ENCODE data around the gene KLC1.
"Not testable (repeated sequence)": the region's sequence is repeated elsewhere in the genome, so short reads cannot be mapped to it uniquely, and the experiment has no call there.

The KLC1 gene

GRCh38 chr14:103649001-103649400 lies 20.0 kb downstream of the KLC1 start:
- Histone ChIP-seq H3K27ac (ENCODE audit: low read depth, low read length) (no peak overlapping the region), H3K9me3 (ENCODE audit: control insufficient read depth, insufficient read depth, low read length) (no peaks in the 10 kb centered on the region), H3K36me3 (ENCODE audit: control insufficient read depth, insufficient read depth, low read length) (peaks cover 5% of the 10 kb centered on the region), H3K27me3 (ENCODE audit: control insufficient read depth, insufficient read depth, low read length) (no peaks in the 10 kb centered on the region), H3K4me3 (ENCODE audit: low read depth, low read length) (no peak overlapping the region), H3K9ac (ENCODE audit: low read depth, low read length) (no peak overlapping the region), H3K4me1 (ENCODE audit: control insufficient read depth, insufficient read depth, low read length) (no peaks in the 10 kb centered on the region)

GRCh38 chr14:103650213-103650612 lies 21.2 kb downstream of the KLC1 start:
- Histone ChIP-seq H3K9ac (ENCODE audit: low read depth, low read length) (no peak overlapping the region), H3K9me3 (ENCODE audit: control insufficient read depth, insufficient read depth, low read length) (no peaks in the 10 kb centered on the region), H3K27ac (ENCODE audit: low read depth, low read length) (no peak overlapping the region), H3K27me3 (ENCODE audit: control insufficient read depth, insufficient read depth, low read length) (no peaks in the 10 kb centered on the region), H3K4me1 (ENCODE audit: control insufficient read depth, insufficient read depth, low read length) (no peaks in the 10 kb centered on the region), H3K36me3 (ENCODE audit: control insufficient read depth, insufficient read depth, low read length) (peaks cover 17% of the 10 kb centered on the region), H3K4me3 (ENCODE audit: low read depth, low read length) (no peak overlapping the region)

GRCh38 chr14:103651585-103651984 lies 22.6 kb downstream of the KLC1 start:
- Histone ChIP-seq H3K27ac (ENCODE audit: low read depth, low read length) (no peak overlapping the region), H3K4me1 (ENCODE audit: control insufficient read depth, insufficient read depth, low read length) (no peaks in the 10 kb centered on the region), H3K4me3 (ENCODE audit: low read depth, low read length) (no peak overlapping the region), H3K36me3 (ENCODE audit: control insufficient read depth, insufficient read depth, low read length) (peaks cover 31% of the 10 kb centered on the region), H3K27me3 (ENCODE audit: control insufficient read depth, insufficient read depth, low read length) (no peaks in the 10 kb centered on the region), H3K9ac (ENCODE audit: low read depth, low read length) (no peak overlapping the region), H3K9me3 (ENCODE audit: control insufficient read depth, insufficient read depth, low read length) (no peaks in the 10 kb centered on the region)

- Histone ChIP-seq H3K27me3 (ENCODE audit: control insufficient read depth, insufficient read depth, low read length) (no peaks in the 10 kb centered on the region), H3K9ac (ENCODE audit: low read depth, low read length) (no peak overlapping the region), H3K9me3 (ENCODE audit: control insufficient read depth, insufficient read depth, low read length) (no peaks in the 10 kb centered on the region), H3K4me3 (ENCODE audit: low read depth, low read length) (no peak overlapping the region), H3K4me1 (ENCODE audit: control insufficient read depth, insufficient read depth, low read length) (no peaks in the 10 kb centered on the region), H3K36me3 (ENCODE audit: control insufficient read depth, insufficient read depth, low read length) (peaks cover 43% of the 10 kb centered on the region), H3K27ac (ENCODE audit: low read depth, low read length) (no peak overlapping the region)
Observed at GRCh38 chr14:103652806-103653205, 23.8 kb downstream of the KLC1 start.

- H3K27me3 ChIP-seq (ENCODE audit: control insufficient read depth, insufficient read depth, low read length); H3K4me3 ChIP-seq (ENCODE audit: low read depth, low read length); H3K9me3 ChIP-seq (ENCODE audit: control insufficient read depth, insufficient read depth, low read length); H3K27ac ChIP-seq (ENCODE audit: low read depth, low read length); H3K9ac ChIP-seq (ENCODE audit: low read depth, low read length); H3K4me1 ChIP-seq (ENCODE audit: control insufficient read depth, insufficient read depth, low read length): not testable (repeated sequence)
- peaks cover 46% of the 10 kb centered on the region for H3K36me3 ChIP-seq (ENCODE audit: control insufficient read depth, insufficient read depth, low read length)
Observed at GRCh38 chr14:103653336-103653735, 24.3 kb downstream of the KLC1 start.

GRCh38 chr14:103653805-103654204 lies 24.8 kb downstream of the KLC1 start:
- H3K36me3 ChIP-seq (ENCODE audit: control insufficient read depth, insufficient read depth, low read length) = peaks cover 48% of the 10 kb centered on the region
- no peak overlapping the region for H3K9ac ChIP-seq (ENCODE audit: low read depth, low read length)
- H3K27ac ChIP-seq (ENCODE audit: low read depth, low read length) = no peak overlapping the region
- H3K4me3 ChIP-seq (ENCODE audit: low read depth, low read length) = no peak overlapping the region
- H3K4me1 ChIP-seq (ENCODE audit: control insufficient read depth, insufficient read depth, low read length) = no peaks in the 10 kb centered on the region
- no peaks in the 10 kb centered on the region for H3K9me3 ChIP-seq (ENCODE audit: control insufficient read depth, insufficient read depth, low read length)
- no peaks in the 10 kb centered on the region for H3K27me3 ChIP-seq (ENCODE audit: control insufficient read depth, insufficient read depth, low read length)

GRCh38 chr14:103654619-103655018 lies 25.6 kb downstream of the KLC1 start:
- Histone ChIP-seq H3K27ac (ENCODE audit: low read depth, low read length) (no peak overlapping the region), H3K9me3 (ENCODE audit: control insufficient read depth, insufficient read depth, low read length) (no peaks in the 10 kb centered on the region), H3K27me3 (ENCODE audit: control insufficient read depth, insufficient read depth, low read length) (no peaks in the 10 kb centered on the region), H3K4me1 (ENCODE audit: control insufficient read depth, insufficient read depth, low read length) (no peaks in the 10 kb centered on the region), H3K4me3 (ENCODE audit: low read depth, low read length) (no peak overlapping the region), H3K9ac (ENCODE audit: low read depth, low read length) (no peak overlapping the region), H3K36me3 (ENCODE audit: control insufficient read depth, insufficient read depth, low read length) (peaks cover 56% of the 10 kb centered on the region)

GRCh38 chr14:103656031-103656755 lies 27.2 kb downstream of the KLC1 start:
- Histone ChIP-seq H3K9me3 (ENCODE audit: control insufficient read depth, insufficient read depth, low read length) (no peaks in the 10 kb centered on the region), H3K4me3 (ENCODE audit: low read depth, low read length) (no peak overlapping the region), H3K4me1 (ENCODE audit: control insufficient read depth, insufficient read depth, low read length) (no peaks in the 10 kb centered on the region), H3K36me3 (ENCODE audit: control insufficient read depth, insufficient read depth, low read length) (peaks cover 66% of the 10 kb centered on the region), H3K9ac (ENCODE audit: low read depth, low read length) (no peak overlapping the region), H3K27ac (ENCODE audit: low read depth, low read length) (no peak overlapping the region), H3K27me3 (ENCODE audit: control insufficient read depth, insufficient read depth, low read length) (no peaks in the 10 kb centered on the region)

GRCh38 chr14:103656756-103657133 lies 27.7 kb downstream of the KLC1 start:
- Histone ChIP-seq H3K9me3 (ENCODE audit: control insufficient read depth, insufficient read depth, low read length) (no peaks in the 10 kb centered on the region), H3K36me3 (ENCODE audit: control insufficient read depth, insufficient read depth, low read length) (peaks cover 72% of the 10 kb centered on the region), H3K4me1 (ENCODE audit: control insufficient read depth, insufficient read depth, low read length) (no peaks in the 10 kb centered on the region), H3K27me3 (ENCODE audit: control insufficient read depth, insufficient read depth, low read length) (no peaks in the 10 kb centered on the region), H3K27ac (ENCODE audit: low read depth, low read length) (no peak overlapping the region), H3K4me3 (ENCODE audit: low read depth, low read length) (no peak overlapping the region), H3K9ac (ENCODE audit: low read depth, low read length) (no peak overlapping the region)

- H3K27me3 ChIP-seq (ENCODE audit: control insufficient read depth, insufficient read depth, low read length) = no peaks in the 10 kb centered on the region
- peaks cover 79% of the 10 kb centered on the region for H3K36me3 ChIP-seq (ENCODE audit: control insufficient read depth, insufficient read depth, low read length)
- H3K27ac ChIP-seq (ENCODE audit: low read depth, low read length) = no peak overlapping the region
- H3K9me3 ChIP-seq (ENCODE audit: control insufficient read depth, insufficient read depth, low read length) = no peaks in the 10 kb centered on the region
- no peaks in the 10 kb centered on the region for H3K4me1 ChIP-seq (ENCODE audit: control insufficient read depth, insufficient read depth, low read length)
- H3K4me3 ChIP-seq (ENCODE audit: low read depth, low read length) = no peak overlapping the region
- H3K9ac ChIP-seq (ENCODE audit: low read depth, low read length) = no peak overlapping the region
Observed at GRCh38 chr14:103657471-103657870, 28.5 kb downstream of the KLC1 start.

- no peaks in the 10 kb centered on the region for H3K27me3 ChIP-seq (ENCODE audit: control insufficient read depth, insufficient read depth, low read length)
- no peaks in the 10 kb centered on the region for H3K9me3 ChIP-seq (ENCODE audit: control insufficient read depth, insufficient read depth, low read length)
- H3K4me3 ChIP-seq (ENCODE audit: low read depth, low read length) = no peak overlapping the region
- peaks cover 88% of the 10 kb centered on the region for H3K36me3 ChIP-seq (ENCODE audit: control insufficient read depth, insufficient read depth, low read length)
- no peaks in the 10 kb centered on the region for H3K4me1 ChIP-seq (ENCODE audit: control insufficient read depth, insufficient read depth, low read length)
- H3K9ac ChIP-seq (ENCODE audit: low read depth, low read length) = no peak overlapping the region
- H3K27ac ChIP-seq (ENCODE audit: low read depth, low read length) = no peak overlapping the region
Observed at GRCh38 chr14:103659631-103660030, 30.6 kb downstream of the KLC1 start.

Measured in HUES48 (cell line).